PC-3 (cell line): Measurements from ENCODE around the gene SLC39A10. TPM values are rescaled to one million over a fixed set of nuclear protein-coding genes. Genes with fewer than 3 reads are reported as not detected.

Source experiments
- ATAC-seq: fragments of 200-7000 bp; cut with Tn5 transposase; 2 replicates; pipeline ENCODE4 v1.9.1; 2020; ENCODE audit warnings: mild to moderate bottlenecking, moderate library complexity
- BruUV-seq: library from RNA; stranded (reverse); fragments of 400-500 nt; replicated peaks from 2 replicates; lab custom pipeline; 2021; lab: Mats Ljungman, UMichigan
- CTCF ChIA-PET: fragments of 300-600 bp; sonication (Branson Sonifier 250); formaldehyde crosslinking; loops from one replicate; lab custom pipeline; 2022; ENCODE audit warnings: antibody characterized with exemption; lab: Charles Lee
- POLR2A ChIA-PET: fragments of 300-600 bp; sonication (Branson Sonifier 250); formaldehyde crosslinking; loops from one replicate; lab custom pipeline; 2022; ENCODE audit warnings: antibody characterized with exemption; ENCODE audit not compliant: unreplicated experiment; lab: Charles Lee
- DNase-seq: peaks from one replicate; pipeline ENCODE4 v3.0.0-alpha.2; 2015
- H2AFZ ChIP-seq: fragments of 300-600 bp; sonication (generic); 2 replicates; pipeline ENCODE4 v1.6.0; 2016; ENCODE audit warnings: antibody characterized with exemption, low read length
- H3F3A ChIP-seq: fragments of 300-600 bp; sonication (generic); one replicate; pipeline ENCODE4 v1.6.0; 2017; ENCODE audit warnings: antibody characterized with exemption, low read length, control low read depth, mild to moderate bottlenecking; ENCODE audit not compliant: unreplicated experiment
- H3K27ac ChIP-seq: fragments of 300-600 bp; sonication (generic); 2 replicates; pipeline ENCODE4 v1.5.1; 2016; ENCODE audit warnings: mild to moderate bottlenecking, low read length
- H3K27me3 ChIP-seq: fragments of 300-600 bp; sonication (generic); 2 replicates; pipeline ENCODE4 v1.6.1; 2016; ENCODE audit warnings: low read length, mixed read lengths
- H3K36me3 ChIP-seq: fragments of 300-600 bp; sonication (generic); 2 replicates; pipeline ENCODE4 v1.6.1; 2016; ENCODE audit warnings: low read depth, mixed run types, low read length, mixed read lengths
- H3K4me1 ChIP-seq: fragments of 300-600 bp; sonication (generic); 2 replicates; pipeline ENCODE4 v1.5.1; 2016; ENCODE audit warnings: low read length; ENCODE audit not compliant: insufficient read depth
- H3K4me2 ChIP-seq: fragments of 300-600 bp; sonication (generic); 2 replicates; pipeline ENCODE4 v1.6.0; 2016; ENCODE audit warnings: low read length
- H3K4me3 ChIP-seq: fragments of 300-600 bp; sonication (generic); 2 replicates; pipeline ENCODE4 v1.5.1; 2016; ENCODE audit warnings: mild to moderate bottlenecking, low read length, mixed read lengths
- H3K79me2 ChIP-seq: fragments of 300-600 bp; sonication (generic); 2 replicates; pipeline ENCODE4 v1.6.1; 2017; ENCODE audit warnings: low read length, mixed read lengths
- H3K9ac ChIP-seq: fragments of 300-600 bp; sonication (generic); 2 replicates; pipeline ENCODE4 v1.6.0; 2016; ENCODE audit warnings: mild to moderate bottlenecking, low read length
- H3K9me2 ChIP-seq: fragments of 300-600 bp; sonication (generic); replicated peaks from 2 replicates; pipeline ENCODE4 v1.6.1; 2016; ENCODE audit warnings: mixed run types, low read length, mixed read lengths
- H3K9me3 ChIP-seq: fragments of 300-600 bp; sonication (generic); 2 replicates; pipeline ENCODE4 v1.6.1; 2016; ENCODE audit warnings: low read length, mixed read lengths
- H4K20me1 ChIP-seq: fragments of 300-600 bp; sonication (generic); 2 replicates; pipeline ENCODE4 v1.6.1; 2016; ENCODE audit warnings: low read length, mixed read lengths
- CTCF ChIP-seq: fragments of 300-600 bp; sonication (generic); conservative IDR thresholded peaks from 2 replicates; pipeline ENCODE4 v1.5.1; 2017; ENCODE audit warnings: antibody characterized with exemption, low read depth, mild to moderate bottlenecking, low read length
- EZH2 ChIP-seq: fragments of 300-600 bp; sonication (generic); IDR thresholded peaks from one replicate; pipeline ENCODE4 v1.6.1; 2017; ENCODE audit warnings: antibody characterized with exemption, mild to moderate bottlenecking, low read length; ENCODE audit not compliant: unreplicated experiment
- EZH2phosphoT487 ChIP-seq: fragments of 300-600 bp; sonication (generic); IDR thresholded peaks from 2 replicates; pipeline ENCODE4 v1.6.1; 2018; ENCODE audit warnings: mild to moderate bottlenecking, antibody characterized with exemption, low read length, borderline replicate concordance
- intact Hi-C: fragments of 100-400 bp; cut with micrococcal nuclease; formaldehyde crosslinking; loops from 2 replicates; pipeline ENCODE4 v1.9.0; 2023
- total RNA-seq: library from RNA; depleted of rRNA; stranded (reverse); fragments of >200 nt; gene quantifications from 2 replicates; pipeline ENCODE4 v1.2.3, GENCODE V29; 2014

The SLC39A10 gene
- total RNA-seq, 1 experiment from 2014 or later, result 18.6 TPM

DNA sequence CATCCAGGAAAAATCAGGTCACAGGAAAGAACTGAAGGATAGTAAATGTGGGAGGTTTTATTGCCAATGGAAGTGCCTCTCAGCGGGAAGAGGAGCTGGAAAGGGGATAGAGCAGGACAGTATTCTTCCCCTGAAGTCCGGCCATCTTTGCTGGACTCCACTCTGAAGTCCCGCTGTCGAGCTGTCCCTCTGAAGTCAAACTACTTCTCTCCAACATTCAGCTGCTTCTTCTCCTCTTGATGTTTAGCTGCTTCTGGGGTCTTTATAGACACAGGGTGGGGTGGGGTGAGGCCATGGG, 23.5 kb upstream of the SLC39A10 start:
- H3K27me3 ChIP-seq, result no peaks in the 10 kb centered on the region
- H3K9me2 ChIP-seq, result no peaks in the 10 kb centered on the region
- no peak overlapping the region for H3K27ac ChIP-seq
- CTCF ChIA-PET, result no interaction called here
- ATAC-seq (no peak), DNase-seq (no peak)
- no peaks in the 10 kb centered on the region for H3F3A ChIP-seq
- TF ChIP-seq CTCF (no peak), EZH2 (no peak), EZH2phosphoT487 (no peak)
- no peaks in the 10 kb centered on the region for H3K4me1 ChIP-seq
- BruUV-seq, result no TSS peak
- no peak overlapping the region for H3K4me2 ChIP-seq
- H3K4me3 ChIP-seq, result no peak overlapping the region
- H3K9me3 ChIP-seq, result no peaks in the 10 kb centered on the region
- H2AFZ ChIP-seq, result no peak overlapping the region
- no peak overlapping the region for H3K9ac ChIP-seq
- H3K79me2 ChIP-seq, result no peaks in the 10 kb centered on the region
- H3K36me3 ChIP-seq, result no peaks in the 10 kb centered on the region
- H4K20me1 ChIP-seq, result no peaks in the 10 kb centered on the region
- POLR2A ChIA-PET, result no interaction called here
- intact Hi-C loops, result no loop called here

GRCh38 chr2:195633974-195634373, 23.1 kb upstream of the SLC39A10 start:
- CTCF ChIA-PET, result no interaction called here
- no TSS peak for BruUV-seq
- POLR2A ChIA-PET, result no interaction called here
- ATAC-seq, result no peak
- Histone ChIP-seq H3K36me3 (no peaks in the 10 kb centered on the region), H3K9me2 (no peaks in the 10 kb centered on the region), H3K9me3 (no peaks in the 10 kb centered on the region), H3K27ac (no peak overlapping the region), H4K20me1 (no peaks in the 10 kb centered on the region), H3K4me2 (no peak overlapping the region), H2AFZ (no peak overlapping the region), H3K27me3 (no peaks in the 10 kb centered on the region), H3K4me1 (no peaks in the 10 kb centered on the region), H3K4me3 (no peak overlapping the region), H3K79me2 (no peaks in the 10 kb centered on the region), H3K9ac (no peak overlapping the region), H3F3A (no peaks in the 10 kb centered on the region)
- no peak for DNase-seq
- no peak for TF ChIP-seq EZH2
- TF ChIP-seq EZH2phosphoT487, result no peak
- TF ChIP-seq CTCF, result no peak
- intact Hi-C loops, result no loop called here

GRCh38 chr2:195636890-195637289, 20.1 kb upstream of the SLC39A10 start:
- H3K4me1 ChIP-seq, result no peaks in the 10 kb centered on the region
- no peak overlapping the region for H3K4me2 ChIP-seq
- CTCF ChIA-PET, result no interaction called here
- POLR2A ChIA-PET, result no interaction called here
- H4K20me1 ChIP-seq, result no peaks in the 10 kb centered on the region
- intact Hi-C loops, result no loop called here
- no peaks in the 10 kb centered on the region for H3F3A ChIP-seq
- H3K9me3 ChIP-seq, result no peaks in the 10 kb centered on the region
- H3K27ac ChIP-seq, result no peak overlapping the region
- H3K9me2 ChIP-seq, result no peaks in the 10 kb centered on the region
- TF ChIP-seq CTCF, result no peak
- no peak for TF ChIP-seq EZH2phosphoT487
- no peak for TF ChIP-seq EZH2
- H3K4me3 ChIP-seq, result no peak overlapping the region
- H3K79me2 ChIP-seq, result no peaks in the 10 kb centered on the region
- no peak overlapping the region for H2AFZ ChIP-seq
- peak; percentile 29; the same call in 1 of the 2 replicates for ATAC-seq
- peak; percentile 37 for DNase-seq
- no peak overlapping the region for H3K9ac ChIP-seq
- H3K36me3 ChIP-seq, result no peaks in the 10 kb centered on the region
- H3K27me3 ChIP-seq, result no peaks in the 10 kb centered on the region
- BruUV-seq, result no TSS peak
